ENCODE results near the gene ZSWIM6.

ZSWIM6 gene

DNA sequence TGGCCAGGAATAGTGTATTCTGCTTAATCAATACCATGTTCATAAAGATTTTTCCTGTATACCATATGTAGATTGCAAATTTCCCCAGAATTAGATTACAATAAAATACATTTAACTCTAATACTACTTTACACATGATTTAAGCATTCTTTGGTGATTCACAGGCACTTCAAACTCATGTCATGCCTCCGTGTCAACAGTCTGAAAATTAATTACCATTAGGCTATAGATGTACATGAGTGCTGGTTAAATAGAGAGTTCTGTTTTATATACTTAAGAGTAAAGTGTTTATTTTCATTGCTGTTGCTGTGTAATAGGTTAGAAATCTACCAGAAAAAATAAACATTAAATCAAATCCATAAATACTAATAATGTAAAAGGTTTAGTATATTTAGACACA lies 159.8 kb downstream of the ZSWIM6 start:
- no peak for FAIRE-seq

DNA sequence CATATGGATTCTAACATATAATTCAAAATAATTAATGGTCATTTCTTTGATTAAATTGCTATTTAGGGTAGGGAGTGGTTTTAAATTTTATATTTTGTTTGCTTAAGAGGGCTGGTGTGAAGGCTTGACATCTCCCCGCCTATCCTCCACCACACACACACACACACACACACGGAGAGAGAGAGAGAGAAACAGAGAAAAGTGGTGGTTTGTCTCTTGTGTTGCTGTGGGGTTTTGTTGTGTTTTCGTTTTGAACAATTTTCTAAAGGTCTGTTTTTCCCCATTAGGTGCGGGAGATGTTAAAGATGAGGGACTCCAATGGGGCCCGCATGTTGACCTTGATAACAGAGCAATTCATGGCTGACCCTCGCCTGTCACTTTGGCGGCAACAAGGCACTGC lies 161.9 kb downstream of the ZSWIM6 start:
- FAIRE-seq, result no peak

DNA sequence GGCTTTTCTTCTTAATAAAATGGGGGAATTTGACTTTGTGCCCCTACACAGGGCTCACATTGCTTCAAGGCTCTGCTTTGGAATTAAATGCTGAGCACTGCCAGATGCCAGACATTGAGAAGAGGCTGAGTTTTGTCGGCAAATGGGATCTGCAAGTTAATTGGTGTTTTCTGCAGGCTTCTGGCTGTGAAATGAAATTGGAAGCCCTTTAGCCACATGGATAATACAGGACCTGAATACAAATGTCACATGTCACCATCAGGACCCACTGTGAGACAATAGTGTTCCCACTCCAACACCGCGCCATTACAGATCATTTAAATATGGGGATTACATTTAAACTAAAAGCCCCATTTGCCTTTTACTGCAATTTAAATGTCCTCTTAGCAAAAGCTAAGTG lies 164.4 kb downstream of the ZSWIM6 start:
- no peak for FAIRE-seq

DNA sequence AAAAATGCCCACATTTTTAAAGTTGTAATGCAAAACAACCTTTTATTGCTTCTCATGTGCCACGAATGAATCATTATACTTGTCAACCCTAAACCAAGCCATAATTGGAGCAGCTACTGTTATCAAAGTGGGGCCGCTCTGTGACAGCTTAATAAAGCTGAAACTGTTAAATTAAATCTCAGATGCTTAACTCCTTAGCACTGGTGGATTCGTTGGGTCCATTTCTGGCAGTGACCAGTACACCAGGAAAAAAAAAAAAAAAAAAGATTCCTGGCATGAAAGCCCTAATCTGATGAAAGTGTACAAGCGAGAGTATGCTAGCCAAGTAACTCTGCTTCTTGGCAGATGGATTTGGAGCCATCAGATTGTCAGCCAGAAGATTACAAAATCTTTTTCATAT lies 164.8 kb downstream of the ZSWIM6 start:
- no peak for FAIRE-seq

DNA sequence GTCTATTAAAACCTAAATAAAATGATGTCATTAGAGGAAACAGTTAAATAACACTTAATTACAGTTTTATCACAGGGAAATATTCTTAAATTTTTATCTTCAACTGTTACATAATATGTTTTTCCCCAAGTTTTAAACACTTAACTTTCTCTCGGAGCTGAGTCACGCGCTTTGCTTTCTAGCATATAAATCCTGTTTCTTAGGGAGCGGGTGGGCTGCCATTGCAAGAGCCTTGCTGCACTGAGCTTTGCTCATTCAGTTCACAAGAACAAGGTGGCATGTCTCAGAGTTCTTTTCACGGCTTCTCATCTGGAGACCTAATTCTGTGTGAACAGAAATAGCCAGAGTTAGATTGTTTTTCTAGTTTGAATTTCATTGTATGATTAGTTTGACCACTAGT lies 166.1 kb downstream of the ZSWIM6 start:
- FAIRE-seq, result no peak

DNA sequence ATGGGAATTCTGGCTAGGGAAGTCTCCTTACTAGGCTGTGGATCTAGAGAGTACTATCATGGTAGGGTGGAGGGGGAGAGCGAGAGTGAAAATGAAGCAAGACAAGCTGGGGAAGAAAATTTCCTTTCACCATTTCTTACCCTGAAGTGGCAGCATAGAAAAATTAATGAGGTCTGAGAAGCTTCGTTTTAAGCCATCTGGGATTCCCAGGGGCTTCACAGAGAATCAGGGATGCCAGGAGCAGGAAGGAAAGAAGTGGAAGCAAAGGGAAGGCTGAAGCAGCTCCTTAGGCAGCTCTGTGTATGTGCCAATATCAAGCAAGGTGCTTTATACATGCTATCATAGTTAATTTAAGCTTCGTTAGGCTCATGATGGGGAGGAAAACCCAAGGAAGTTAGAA lies 169.9 kb downstream of the ZSWIM6 start:
- FAIRE-seq, result no peak

DNA sequence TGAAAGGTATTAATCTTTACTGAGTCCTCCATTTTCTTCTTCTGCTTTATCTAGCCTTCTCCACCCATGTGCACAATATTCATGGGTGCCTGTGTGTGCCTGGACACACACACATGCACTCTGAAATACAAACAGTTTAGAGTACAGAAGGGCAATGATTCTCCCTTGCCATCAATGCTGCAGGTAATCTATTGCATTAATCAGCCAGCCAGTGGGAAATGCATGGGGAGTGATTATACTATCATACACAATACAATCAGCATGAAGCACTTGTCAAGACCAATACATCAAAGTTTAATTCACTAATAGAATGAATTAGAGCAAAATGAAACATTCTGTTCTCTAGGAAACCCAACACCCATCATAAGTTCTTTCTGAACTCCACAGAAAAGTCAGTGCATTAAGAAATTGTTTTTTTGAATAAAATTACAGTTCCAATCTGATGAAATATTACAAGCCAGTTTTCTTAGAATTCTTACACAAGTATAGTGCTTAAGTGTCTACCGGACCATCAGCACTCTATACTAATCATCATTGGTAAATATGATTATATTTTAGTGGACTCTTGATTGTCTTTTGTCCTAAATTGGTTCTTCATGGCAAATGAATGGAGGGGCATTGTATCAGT lies 172.2 kb downstream of the ZSWIM6 start:
- FAIRE-seq, result no peak

DNA sequence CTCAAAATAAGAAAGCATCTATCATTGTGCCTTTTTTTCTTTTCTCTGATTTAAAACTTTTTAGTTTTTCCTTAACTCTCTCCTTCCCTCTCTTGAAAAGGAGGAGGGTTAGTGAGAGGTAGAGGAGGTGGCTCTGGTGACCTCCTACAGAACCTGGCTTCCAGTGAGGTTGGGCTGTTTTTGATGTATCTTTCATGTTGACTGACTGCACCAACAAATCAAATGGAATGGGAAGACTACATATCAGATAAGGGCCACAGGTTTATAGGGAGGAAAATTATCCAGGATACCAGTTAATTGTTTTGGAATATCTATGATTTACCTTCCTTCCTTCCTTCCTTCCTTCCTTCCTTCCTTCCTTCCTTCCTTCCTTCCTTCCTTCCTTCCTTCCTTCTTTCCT lies 173.2 kb downstream of the ZSWIM6 start:
- no peak for FAIRE-seq

DNA sequence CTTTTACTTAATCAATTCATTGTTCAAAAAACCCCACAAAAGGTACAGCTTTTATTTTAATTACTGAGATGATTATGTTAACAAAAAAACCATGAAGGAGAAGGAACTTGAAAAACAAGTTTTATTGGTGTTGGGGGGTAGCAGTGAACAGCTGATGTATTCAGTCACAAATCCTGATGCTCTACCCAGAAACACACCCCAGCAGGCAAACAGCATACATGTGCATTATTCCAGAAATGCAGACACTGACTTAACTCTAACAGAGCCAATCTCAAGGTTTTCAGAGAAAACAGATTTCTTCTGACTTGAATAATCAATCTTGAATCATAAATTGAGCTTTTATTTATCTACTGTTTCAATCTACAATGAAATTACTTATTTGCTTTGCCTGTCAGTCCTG lies 175.2 kb downstream of the ZSWIM6 start:
- FAIRE-seq, result no peak

DNA sequence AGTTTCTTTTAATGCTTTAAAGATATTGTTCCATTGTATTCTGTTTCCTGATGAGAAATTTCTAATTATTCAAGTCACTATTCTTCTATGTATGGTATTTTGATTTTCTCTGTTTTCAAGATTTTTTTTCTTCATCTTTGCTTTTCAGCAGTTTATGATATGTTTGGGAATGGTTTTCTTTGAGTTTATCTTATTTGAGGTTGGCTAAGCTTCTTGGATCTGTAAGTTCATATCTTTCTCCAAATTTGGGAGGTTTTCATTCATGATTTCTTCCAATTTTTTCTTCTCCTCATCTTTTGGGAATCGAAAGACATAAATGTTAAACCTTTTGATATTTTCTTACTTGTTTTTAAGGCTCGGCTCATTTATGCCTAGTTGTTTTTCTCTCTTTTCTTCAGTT lies 184.9 kb downstream of the ZSWIM6 start:
- FAIRE-seq, result no peak

DNA sequence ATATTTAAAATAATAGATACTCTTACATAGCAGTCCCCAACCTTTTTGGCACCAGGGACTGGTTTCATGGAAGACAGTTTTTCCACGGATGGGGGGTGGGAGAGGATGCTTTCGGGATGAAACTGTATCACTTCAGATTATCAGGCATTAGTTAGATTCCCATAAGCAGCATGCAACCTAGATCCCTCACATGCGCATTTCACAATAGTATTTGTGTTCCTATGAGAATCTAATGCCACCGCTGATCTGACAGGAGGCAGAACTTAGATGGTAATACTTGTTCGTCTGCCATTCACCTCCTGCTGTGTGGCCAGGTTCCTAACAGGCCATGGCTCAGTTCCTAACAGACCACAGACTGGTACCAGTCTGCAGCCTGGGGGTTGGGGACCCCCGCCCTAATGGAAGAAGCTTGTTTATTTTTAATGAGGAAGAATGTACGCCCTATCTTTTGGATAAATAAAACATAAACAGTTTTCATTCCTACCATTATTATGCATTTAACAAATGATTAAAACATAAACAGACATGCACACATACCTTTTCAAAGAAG lies 187.7 kb downstream of the ZSWIM6 start:
- no peak for FAIRE-seq

DNA sequence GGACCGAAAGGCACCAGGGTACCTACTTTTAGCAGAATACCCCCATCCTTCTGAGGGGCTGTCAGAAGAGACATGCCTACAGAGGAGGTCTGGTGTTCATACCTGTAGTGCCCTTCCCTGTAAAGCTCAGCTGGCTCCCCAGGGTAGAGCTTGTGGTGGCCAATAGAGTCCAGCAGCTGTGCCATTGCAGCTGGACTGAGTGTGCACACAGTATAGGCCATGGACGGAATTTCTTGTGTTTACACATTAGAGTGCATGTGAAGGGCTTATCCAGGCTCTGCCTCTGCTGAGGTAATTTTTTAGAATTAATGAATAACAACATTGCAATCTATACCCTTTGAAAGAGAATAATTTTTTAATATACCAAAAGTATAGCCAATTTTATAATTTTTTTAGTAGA lies 191.0 kb downstream of the ZSWIM6 start:
- no peak for FAIRE-seq

DNA sequence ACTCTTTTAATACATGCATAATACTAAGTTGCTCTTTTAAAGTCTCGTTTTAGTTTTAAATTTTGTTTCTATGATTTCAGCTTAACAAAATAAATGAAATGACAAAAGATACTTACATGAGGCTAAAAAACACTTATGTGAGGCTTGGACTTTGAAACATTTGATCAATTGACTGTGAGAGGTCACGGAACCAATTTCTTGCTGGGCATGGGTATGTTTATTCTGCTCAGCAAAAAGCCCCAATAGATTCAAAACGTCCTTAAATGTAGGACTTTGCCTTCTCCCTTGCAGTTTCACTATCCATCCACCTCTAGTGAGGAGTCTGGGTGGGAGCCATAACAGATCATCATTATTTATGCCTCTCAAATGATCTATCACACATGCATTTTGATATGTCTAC lies 191.9 kb downstream of the ZSWIM6 start:
- FAIRE-seq, result no peak

DNA sequence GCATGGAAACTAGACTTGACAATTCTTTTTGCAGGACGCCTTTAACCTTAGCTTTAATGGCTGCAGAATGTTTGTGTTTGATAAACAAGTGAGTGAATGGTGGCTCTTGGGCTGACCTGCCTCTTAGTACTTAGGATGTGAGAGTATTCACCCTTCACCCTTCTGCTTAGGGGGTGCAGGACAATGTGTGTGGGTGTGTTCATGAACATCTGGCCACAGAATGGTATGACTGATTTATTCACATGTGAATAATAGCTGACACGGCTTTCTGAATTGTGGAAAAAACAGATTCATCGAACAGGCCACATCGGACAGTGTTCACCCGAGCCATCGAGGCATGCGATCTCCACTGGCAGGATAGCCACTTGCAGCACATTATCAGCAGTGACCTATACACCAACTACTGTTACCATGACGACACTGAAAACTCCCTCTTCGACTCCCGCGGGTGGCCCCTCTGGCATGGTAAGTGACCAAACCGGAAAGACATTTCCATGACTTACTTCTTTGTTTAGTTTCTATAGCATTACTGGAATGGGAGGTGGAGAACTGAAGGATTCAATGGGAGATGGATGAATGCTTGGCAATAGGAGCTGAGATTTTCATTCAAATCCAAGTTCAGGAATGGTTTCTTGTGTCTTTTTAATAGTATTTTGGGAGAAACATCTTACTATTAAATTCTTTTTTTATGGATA lies 193.6 kb downstream of the ZSWIM6 start:
- no peak for FAIRE-seq

DNA sequence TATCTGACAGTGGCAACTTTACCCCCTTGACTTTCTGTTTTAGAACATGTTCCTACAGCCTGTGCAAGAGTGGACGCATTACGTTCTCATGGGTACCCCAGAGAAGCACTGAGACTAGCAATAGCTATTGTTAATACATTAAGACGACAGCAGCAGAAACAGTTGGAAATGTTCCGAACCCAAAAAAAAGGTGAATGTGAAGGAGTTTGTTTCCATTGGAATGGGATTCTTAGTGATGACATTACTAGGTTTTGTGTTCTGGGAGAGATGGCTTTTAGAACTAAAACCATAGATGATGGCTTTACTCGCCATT lies 194.1 kb downstream of the ZSWIM6 start:
- FAIRE-seq, result no peak

DNA sequence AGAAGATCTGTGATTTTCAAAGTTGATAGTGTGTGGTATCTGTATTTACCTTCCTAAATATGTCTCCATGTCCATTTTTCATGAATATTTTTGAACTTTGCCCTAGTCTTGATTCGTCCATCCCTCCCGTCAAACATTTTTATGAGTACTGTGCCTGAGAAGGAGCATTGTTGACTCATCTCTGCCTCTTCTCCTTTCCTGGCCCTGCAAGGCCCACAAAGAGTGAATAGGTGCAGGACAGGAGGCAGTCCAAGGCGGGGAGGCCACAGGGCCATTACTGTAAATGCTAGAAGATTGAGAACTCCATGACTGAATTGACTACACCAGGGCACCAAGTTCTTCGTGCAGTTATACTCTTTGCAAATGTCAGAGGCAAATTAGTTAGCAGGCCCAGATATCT lies 200.9 kb downstream of the ZSWIM6 start:
- FAIRE-seq, result no peak

DNA sequence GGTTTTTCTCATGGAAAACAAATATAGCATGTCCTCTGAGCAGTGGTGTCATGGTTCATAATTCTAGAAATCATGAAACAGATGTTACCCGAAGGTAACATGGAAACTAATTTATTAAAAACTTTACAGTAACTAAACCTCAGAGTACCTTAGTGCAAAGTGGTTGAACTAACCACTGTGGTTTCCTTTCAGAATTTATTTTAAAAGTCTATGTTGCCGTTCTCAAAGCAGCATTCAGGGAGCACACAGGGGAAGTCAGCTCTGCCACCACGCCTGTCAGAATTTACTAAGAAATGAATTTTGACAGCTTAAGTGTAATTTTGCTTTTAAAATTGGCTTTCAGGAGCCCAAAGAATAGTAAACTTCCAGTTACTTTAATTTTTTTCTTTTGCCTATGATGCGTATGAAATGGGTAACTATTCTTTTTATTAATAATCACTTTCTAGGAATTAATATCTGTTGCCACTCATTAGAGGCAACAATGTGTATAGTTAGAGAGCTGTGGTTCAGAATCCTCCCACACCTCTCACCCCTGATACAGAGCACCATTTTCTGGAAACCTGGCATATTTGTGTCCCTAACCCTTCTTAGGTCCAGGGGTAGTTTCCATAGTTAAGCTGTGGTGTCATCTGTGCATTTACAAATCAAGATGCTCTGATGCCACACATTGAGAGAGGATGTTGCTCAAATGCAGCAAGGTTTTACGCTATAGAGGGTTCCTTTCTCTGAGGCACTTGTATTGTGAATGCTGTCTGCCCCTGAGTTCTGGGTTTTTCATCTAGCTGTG lies 202.6 kb downstream of the ZSWIM6 start:
- FAIRE-seq, result no peak

DNA sequence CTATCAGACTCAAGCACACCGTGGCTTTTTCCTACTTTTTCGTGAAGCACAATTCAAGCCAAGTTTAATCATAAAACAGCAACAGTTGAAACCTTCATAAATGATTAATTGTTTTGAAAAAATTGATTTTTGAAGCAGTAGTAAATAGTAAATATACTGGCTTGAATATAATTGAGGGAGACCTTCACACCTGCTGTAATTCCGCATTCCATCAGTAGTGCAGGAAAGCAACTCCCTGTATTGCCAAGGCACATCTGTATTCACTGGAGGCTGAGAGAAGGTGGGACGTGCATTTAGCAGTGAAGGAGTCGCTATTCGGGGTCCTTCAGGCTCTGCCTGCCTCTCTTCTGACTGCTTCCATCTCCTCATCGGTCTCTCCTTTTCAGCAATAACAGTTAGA lies 203.8 kb downstream of the ZSWIM6 start:
- FAIRE-seq, result no peak

DNA sequence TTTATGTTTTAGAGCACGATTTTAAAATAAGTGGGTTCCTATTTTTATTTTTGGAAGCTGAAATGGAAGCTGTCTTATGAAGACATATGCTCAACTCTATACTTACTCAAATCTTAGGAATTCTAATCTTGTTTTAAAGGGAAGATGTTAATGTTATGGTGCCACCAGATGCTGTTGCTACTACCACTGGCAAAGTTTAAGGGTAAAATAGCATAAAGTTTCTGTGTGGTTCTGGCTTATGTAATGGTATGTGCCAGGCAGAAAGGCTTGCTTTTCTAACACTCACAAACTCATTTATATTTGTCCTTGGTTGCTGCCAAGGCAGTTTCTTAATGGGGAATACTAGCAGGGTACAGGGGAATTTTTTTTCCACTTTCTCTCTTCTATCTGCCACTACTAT lies 204.9 kb downstream of the ZSWIM6 start:
- FAIRE-seq, result no peak

DNA sequence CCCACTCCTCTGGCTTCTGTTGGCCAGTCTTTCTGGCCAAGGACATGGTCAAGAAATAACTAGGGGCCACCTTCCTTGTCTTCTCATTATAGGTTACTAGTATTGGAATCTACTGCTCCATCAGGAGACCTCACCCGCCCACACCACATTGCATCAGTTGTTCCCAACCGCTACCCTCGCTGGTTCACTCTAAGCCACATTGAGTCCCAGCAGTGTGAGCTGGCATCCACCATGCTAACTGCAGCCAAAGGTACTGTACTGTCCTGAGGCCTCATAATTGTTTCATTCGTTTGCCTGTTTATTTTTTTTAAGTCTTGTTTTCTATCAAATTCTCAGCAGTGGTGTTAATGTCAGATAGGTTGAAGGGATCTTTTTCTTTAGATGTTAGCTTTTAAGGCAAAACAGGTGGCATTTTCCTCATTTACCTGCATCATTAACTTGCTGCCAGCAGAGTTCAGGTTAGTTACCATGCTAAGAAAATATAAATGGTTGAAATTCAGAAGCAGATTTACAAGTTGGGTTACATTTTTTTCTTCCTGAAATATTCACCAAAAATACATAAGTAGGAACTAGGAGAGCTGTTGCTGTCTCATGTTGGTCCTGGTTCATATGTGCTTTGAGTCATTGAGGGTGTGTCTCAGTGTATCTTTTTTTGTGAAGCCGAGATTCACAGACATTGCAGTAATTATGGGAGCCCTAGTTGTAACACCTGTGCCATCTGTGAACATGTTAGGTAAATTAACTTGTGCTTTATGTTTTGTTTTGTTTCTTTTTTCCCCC lies 206.9 kb downstream of the ZSWIM6 start:
- FAIRE-seq, result no peak

DNA sequence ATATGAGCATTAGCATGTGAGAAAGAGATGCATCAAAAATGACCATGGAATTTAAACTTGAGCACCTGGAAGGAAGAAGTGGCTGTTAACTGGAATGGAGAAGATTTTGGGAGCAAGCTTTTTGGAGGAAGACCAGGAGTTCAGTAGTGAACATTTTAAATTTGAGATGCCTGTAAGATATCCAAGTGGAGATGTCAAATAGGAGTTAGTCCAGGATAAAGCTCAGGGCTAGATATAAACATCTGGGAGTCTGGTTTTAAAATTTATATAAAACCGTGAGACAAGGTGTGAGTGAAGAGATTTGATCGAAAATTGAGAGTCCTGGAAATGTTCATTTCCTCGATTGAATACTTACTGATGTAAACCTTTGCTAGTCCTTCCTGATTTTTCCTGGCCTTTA lies 217.5 kb downstream of the ZSWIM6 start:
- FAIRE-seq, result no peak

DNA sequence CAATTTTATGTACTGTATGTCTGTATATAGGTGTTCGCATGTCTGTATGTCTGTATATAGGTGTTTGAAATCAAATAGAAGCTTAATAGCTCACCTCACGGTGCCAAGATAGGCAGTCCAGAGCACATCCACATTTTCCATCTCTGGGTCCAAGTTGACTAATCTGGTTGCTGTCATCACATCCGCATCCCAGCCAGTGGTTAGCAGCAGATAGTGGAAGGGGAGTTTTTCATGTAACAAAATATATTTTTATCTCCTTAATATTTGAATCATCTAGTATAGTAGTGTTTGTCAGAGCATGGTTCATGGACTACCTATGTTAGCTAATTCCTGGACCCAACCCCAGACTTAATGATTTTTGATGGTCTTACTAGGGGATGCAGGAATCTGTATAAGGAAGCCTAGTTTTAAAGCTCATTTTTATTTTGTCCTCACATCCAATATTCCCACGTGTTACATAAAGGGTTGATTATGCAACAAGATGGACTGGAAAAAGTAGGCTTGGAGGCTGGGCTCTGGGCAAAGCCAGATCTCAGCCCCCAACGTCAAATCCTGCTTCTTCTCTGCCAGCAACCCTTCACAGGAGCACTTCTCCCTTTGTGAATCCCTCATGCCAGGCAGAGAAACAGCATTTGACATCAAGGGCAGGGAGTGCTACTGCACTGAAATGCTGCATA lies 219.7 kb downstream of the ZSWIM6 start:
- no peak for FAIRE-seq

DNA sequence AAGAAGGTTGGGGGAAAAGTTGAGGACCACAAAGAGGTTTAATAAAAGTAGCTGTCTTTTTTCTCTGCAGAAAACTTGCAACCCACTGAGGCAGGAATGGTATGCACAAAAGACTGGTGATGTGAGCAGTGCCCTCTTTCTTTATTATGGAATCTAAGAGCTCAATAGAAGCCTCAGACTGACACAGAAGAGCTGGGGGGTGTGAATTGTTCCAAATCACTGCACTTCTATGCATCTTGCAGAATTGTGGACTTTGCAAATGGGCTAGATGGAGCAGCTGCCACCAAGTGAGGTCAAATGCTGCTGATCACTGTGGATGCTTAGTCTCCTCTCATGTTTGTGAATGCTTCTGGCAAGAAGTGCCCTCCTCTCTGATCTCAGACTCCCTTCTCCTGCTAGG lies 227.1 kb downstream of the ZSWIM6 start:
- FAIRE-seq, result no peak

Measured in endometrium (tissue), 2 donors.